ENCODE measurements around the gene GPLD1.

Gene GPLD1

DNA sequence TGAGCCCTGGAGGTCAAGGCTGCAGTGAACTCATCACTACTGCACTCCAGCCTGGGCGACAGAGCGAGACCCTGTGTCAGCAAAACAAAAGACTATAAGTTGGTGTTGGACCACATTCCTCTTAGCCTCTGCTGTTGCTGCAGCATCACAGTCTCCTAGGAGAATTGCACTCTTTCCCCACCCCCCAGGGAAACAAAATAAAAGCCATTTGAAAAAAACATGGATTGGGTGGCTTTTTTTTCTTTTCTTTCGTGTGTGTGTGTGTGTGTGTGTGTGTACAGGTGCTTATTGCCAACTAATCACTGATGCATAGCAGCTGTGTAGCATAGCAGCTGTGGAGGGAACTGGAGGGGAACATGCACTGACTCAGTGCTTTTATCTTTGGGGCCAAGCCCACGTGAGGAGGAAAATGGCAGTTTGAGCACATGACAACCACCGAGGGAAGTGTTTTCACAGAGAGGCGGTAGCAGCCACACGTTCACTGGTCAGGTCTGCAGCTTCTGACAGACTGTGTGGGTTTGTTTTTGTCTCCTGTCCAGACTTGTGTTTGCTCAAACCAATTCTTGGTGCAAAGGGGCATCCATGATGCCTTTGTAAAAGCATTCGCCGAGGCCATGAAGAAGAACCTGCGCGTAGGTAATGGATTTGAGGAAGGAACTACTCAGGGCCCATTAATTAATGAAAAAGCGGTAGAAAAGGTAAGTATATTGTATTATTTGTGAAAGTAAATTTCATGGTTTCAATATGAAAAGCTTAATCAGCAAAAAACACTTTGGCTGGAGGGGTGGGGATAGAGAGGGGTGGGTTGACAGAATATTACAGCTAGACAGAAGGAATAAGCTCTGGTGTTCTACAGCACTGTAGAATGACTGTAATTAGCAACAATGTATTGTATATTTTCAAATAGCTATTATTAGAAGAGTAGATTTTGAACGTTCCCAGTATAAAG, 33.1 kb upstream of the GPLD1 start:
- no peak for ATAC-seq
- TF ChIP-seq ZNF8 (CRISPR knock-in tag; IDR thresholded peaks at IDR 0.05) (no peak), BACH2 (CRISPR knock-in tag; IDR thresholded peaks at IDR 0.05; ENCODE audit: borderline replicate concordance) (no peak), OSR1 (CRISPR knock-in tag; IDR thresholded peaks at IDR 0.05) (no peak), ZNF565 (CRISPR knock-in tag; conservative IDR thresholded peaks at IDR 0.05; ENCODE audit: low read depth) (no peak), ZC3H10 (CRISPR knock-in tag; IDR thresholded peaks at IDR 0.05) (no peak), SNAI2 (CRISPR knock-in tag; IDR thresholded peaks at IDR 0.05) (no peak), ZFP30 (CRISPR knock-in tag; IDR thresholded peaks at IDR 0.05) (no peak), TCF4 (CRISPR knock-in tag; IDR thresholded peaks at IDR 0.05; ENCODE audit: borderline replicate concordance) (no peak), ZFP3 (CRISPR knock-in tag; IDR thresholded peaks at IDR 0.05) (no peak)
- TF ChIP-seq, protein P1, sequence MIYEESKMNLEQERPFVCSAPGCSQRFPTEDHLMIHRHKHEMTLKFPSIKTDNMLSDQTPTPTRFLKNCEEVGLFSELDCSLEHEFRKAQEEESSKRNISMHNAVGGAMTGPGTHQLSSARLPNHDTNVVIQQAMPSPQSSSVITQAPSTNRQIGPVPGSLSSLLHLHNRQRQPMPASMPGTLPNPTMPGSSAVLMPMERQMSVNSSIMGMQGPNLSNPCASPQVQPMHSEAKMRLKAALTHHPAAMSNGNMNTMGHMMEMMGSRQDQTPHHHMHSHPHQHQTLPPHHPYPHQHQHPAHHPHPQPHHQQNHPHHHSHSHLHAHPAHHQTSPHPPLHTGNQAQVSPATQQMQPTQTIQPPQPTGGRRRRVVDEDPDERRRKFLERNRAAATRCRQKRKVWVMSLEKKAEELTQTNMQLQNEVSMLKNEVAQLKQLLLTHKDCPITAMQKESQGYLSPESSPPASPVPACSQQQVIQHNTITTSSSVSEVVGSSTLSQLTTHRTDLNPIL (CRISPR knock-in tag; IDR thresholded peaks at IDR 0.05; ENCODE audit: low read depth): no peak
- TF ChIP-seq, protein P2, sequence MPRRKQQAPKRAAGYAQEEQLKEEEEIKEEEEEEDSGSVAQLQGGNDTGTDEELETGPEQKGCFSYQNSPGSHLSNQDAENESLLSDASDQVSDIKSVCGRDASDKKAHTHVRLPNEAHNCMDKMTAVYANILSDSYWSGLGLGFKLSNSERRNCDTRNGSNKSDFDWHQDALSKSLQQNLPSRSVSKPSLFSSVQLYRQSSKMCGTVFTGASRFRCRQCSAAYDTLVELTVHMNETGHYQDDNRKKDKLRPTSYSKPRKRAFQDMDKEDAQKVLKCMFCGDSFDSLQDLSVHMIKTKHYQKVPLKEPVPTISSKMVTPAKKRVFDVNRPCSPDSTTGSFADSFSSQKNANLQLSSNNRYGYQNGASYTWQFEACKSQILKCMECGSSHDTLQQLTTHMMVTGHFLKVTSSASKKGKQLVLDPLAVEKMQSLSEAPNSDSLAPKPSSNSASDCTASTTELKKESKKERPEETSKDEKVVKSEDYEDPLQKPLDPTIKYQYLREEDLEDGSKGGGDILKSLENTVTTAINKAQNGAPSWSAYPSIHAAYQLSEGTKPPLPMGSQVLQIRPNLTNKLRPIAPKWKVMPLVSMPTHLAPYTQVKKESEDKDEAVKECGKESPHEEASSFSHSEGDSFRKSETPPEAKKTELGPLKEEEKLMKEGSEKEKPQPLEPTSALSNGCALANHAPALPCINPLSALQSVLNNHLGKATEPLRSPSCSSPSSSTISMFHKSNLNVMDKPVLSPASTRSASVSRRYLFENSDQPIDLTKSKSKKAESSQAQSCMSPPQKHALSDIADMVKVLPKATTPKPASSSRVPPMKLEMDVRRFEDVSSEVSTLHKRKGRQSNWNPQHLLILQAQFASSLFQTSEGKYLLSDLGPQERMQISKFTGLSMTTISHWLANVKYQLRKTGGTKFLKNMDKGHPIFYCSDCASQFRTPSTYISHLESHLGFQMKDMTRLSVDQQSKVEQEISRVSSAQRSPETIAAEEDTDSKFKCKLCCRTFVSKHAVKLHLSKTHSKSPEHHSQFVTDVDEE (CRISPR knock-in tag; IDR thresholded peaks at IDR 0.05): no peak
- TF ChIP-seq, protein P3, sequence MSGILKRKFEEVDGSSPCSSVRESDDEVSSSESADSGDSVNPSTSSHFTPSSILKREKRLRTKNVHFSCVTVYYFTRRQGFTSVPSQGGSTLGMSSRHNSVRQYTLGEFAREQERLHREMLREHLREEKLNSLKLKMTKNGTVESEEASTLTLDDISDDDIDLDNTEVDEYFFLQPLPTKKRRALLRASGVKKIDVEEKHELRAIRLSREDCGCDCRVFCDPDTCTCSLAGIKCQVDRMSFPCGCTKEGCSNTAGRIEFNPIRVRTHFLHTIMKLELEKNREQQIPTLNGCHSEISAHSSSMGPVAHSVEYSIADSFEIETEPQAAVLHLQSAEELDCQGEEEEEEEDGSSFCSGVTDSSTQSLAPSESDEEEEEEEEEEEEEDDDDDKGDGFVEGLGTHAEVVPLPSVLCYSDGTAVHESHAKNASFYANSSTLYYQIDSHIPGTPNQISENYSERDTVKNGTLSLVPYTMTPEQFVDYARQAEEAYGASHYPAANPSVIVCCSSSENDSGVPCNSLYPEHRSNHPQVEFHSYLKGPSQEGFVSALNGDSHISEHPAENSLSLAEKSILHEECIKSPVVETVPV (CRISPR knock-in tag; IDR thresholded peaks at IDR 0.05): no peak
- TF ChIP-seq, protein P4, sequence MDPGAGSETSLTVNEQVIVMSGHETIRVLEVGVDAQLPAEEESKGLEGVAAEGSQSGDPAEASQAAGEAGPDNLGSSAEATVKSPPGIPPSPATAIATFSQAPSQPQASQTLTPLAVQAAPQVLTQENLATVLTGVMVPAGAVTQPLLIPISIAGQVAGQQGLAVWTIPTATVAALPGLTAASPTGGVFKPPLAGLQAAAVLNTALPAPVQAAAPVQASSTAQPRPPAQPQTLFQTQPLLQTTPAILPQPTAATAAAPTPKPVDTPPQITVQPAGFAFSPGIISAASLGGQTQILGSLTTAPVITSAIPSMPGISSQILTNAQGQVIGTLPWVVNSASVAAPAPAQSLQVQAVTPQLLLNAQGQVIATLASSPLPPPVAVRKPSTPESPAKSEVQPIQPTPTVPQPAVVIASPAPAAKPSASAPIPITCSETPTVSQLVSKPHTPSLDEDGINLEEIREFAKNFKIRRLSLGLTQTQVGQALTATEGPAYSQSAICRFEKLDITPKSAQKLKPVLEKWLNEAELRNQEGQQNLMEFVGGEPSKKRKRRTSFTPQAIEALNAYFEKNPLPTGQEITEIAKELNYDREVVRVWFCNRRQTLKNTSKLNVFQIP (CRISPR knock-in tag; IDR thresholded peaks at IDR 0.05; ENCODE audit: borderline replicate concordance, low read depth): no peak

DNA sequence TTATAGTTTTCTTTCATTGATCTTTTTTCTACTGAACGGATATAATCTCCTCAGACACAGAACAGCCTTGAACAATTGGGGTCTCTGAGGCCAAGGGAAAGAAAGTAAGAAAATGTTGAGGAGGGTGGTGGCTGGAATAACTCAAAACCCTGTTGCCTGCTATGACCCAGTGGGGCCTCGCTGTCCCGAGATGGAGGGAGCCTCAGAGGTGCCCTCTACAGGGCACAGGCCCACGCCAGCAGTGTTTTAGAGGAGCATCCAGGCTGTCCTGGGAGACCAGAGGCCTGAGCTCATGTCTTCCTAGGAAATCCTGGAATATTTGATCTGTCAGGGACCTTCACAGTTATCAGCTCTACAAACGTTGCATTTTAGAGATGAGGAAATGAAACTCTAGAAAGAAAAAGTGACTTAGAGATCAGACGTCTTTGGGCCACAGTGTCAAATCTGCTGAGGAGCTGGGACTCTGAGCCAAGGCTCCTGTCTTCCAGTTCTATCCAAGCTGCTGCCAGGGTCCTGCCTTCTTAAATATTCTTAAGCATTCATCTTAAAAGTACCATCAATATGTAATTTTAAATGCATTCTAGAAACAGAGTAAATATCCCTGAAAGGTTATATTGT, 31.7 kb upstream of the GPLD1 start:
- TF ChIP-seq OSR1 (CRISPR knock-in tag; IDR thresholded peaks at IDR 0.05) (no peak), CSDC2 (CRISPR knock-in tag; IDR thresholded peaks at IDR 0.05) (no peak), RARB (CRISPR knock-in tag; IDR thresholded peaks at IDR 0.05) (no peak)
- ATAC-seq: peak; percentile 98

DNA sequence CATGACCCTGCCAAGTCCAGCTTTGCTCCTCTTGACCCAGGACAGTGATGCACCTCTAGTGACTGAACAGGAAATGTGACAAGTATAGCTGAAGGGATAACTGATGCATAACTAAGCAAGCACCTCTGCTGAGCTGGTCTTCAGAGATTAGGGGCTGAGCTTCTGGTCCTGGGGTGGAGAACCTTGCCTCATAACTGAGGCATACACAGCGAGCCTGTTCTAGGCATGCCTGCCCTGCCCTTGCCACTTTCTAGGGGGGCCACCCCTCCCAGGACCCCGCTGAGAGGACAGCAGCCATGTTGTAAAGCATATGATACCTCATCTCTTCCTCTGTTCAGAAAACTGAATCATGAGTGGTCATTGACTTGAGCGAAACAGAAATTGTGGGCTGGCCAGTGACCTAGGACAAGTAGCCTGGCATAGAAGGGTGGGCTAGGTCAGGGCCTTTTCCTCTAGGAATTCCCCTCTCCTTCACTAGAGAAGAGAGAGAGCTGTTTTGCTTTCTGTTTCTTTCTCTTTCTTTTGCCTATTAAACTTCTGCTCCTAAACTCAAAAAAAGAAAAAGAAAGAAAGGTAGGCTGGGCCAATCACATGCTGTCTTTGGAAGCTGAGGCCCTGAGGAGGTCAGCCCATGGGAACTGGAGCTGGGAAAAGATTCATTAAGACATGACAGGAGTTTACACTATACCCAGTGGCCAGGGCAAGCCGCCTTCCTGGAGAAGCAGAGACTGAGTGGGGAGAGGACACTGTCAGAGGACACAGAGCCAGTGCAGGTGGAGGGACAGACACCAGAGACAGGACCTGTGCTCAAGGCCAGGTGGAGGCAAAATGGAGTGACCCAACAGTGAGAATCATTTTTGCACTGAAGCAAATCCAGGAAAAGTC, 28.5 kb upstream of the GPLD1 start:
- no peak for ATAC-seq
- TF ChIP-seq SNAI2 (CRISPR knock-in tag; IDR thresholded peaks at IDR 0.05) (no peak), BACH2 (CRISPR knock-in tag; IDR thresholded peaks at IDR 0.05; ENCODE audit: borderline replicate concordance) (no peak), ESRRG (CRISPR knock-in tag; IDR thresholded peaks at IDR 0.05) (no peak), ZFP3 (CRISPR knock-in tag; IDR thresholded peaks at IDR 0.05) (no peak), ZC3H10 (CRISPR knock-in tag; IDR thresholded peaks at IDR 0.05) (no peak), TOX (CRISPR knock-in tag; IDR thresholded peaks at IDR 0.05; ENCODE audit: borderline replicate concordance) (no peak), ZNF565 (CRISPR knock-in tag; conservative IDR thresholded peaks at IDR 0.05; ENCODE audit: low read depth) (no peak), CSDC2 (CRISPR knock-in tag; IDR thresholded peaks at IDR 0.05) (no peak), ISL1 (CRISPR knock-in tag; IDR thresholded peaks at IDR 0.05) (no peak), GLIS3 (CRISPR knock-in tag; IDR thresholded peaks at IDR 0.05) (no peak), OSR1 (CRISPR knock-in tag; IDR thresholded peaks at IDR 0.05) (no peak), ZFP30 (CRISPR knock-in tag; IDR thresholded peaks at IDR 0.05) (no peak), RARB (CRISPR knock-in tag; IDR thresholded peaks at IDR 0.05) (no peak), ZNF70 (CRISPR knock-in tag; IDR thresholded peaks at IDR 0.05) (no peak)
- TF ChIP-seq, protein P1 (CRISPR knock-in tag; IDR thresholded peaks at IDR 0.05; ENCODE audit: low read depth): no peak
- TF ChIP-seq, protein P3 (CRISPR knock-in tag; IDR thresholded peaks at IDR 0.05): no peak
- TF ChIP-seq, protein P4 (CRISPR knock-in tag; IDR thresholded peaks at IDR 0.05; ENCODE audit: borderline replicate concordance, low read depth): no peak
